Gastrocnemius medialis (tissue), 4 donors: ENCODE measurements around the gene LDLRAD4. TPM values are rescaled to one million over a fixed set of nuclear protein-coding genes. Genes with fewer than 3 reads are reported as not detected.

Source experiments
- ATAC-seq, 2 donors: fragments of 150-250 bp; one replicate each; pipeline ENCODE4 v1.9.1; 2016
- DNase-seq, 2 donors: peaks; one replicate each; pipeline ENCODE4 v3.0.0-alpha.2; 2019
- H3K27ac ChIP-seq, 4 donors: fragments of 200-600 bp; sonication (generic); 1 replicate in 1 of 4; 2 replicates in 3 of 4; pipeline ENCODE4 v1.5.1; 2016 to 2018; ENCODE audit warnings: mild to moderate bottlenecking in 2 of 4, moderate library complexity in 1 of 4
- H3K27me3 ChIP-seq, 3 donors: fragments of 200-600 bp; sonication (generic) in 2 of 3; 1 replicate in 1 of 3; 2 replicates in 2 of 3; pipeline versions ENCODE4 v1.5.1 to v1.6.0; 2016 to 2019; ENCODE audit warnings: mild to moderate bottlenecking in 1 of 3, moderate library complexity in 1 of 3
- H3K36me3 ChIP-seq, 2 donors: fragments of 200-600 bp; sonication (generic) in 1 of 2; one replicate each; pipeline ENCODE4 v1.5.1; 2017 to 2018
- H3K4me1 ChIP-seq, 2 donors: fragments of 200-600 bp; sonication (generic) in 1 of 2; one replicate each; pipeline ENCODE4 v1.5.1; 2016 to 2017; ENCODE audit warnings: mild to moderate bottlenecking in 2 of 2
- H3K4me3 ChIP-seq, 4 donors: fragments of 200-600 bp; sonication (generic) in 3 of 4; 1 replicate in 1 of 4; 2 replicates in 3 of 4; pipeline ENCODE4 v1.5.1; 2016 to 2019; ENCODE audit warnings: mild to moderate bottlenecking in 2 of 4
- H3K9me3 ChIP-seq, 3 donors: fragments of 200-600 bp; sonication (generic) in 2 of 3; 1 replicate in 1 of 3; 2 replicates in 2 of 3; pipeline ENCODE4 v1.5.1; 2016 to 2019
- CTCF ChIP-seq, 5 experiments: fragments of 450-650 bp in 3 of 5; fragments of 200-600 bp in 2 of 5; sonication (generic) in 2 of 5; IDR thresholded peaks in 4 of 5; conservative IDR thresholded peaks in 1 of 5; 1 replicate in 4 of 5; 2 replicates in 1 of 5; pipeline ENCODE4 v1.5.1; 2016 to 2019; ENCODE audit warnings: antibody characterized with exemption in 5 of 5, mild to moderate bottlenecking in 3 of 5, moderate library complexity in 3 of 5
- POLR2A ChIP-seq, 2 donors: fragments of 450-650 bp; IDR thresholded peaks; one replicate each; pipeline ENCODE4 v1.6.1; 2017; ENCODE audit warnings: antibody characterized with exemption in 2 of 2, mild to moderate bottlenecking in 2 of 2, moderate library complexity in 2 of 2
- in situ Hi-C, 4 donors: fragments of 200-750 bp; cut with MboI; loops; one replicate each; pipeline versions ENCODE4 v1.15.0 to v1.8.0; 2017; ENCODE audit warnings: low sequenced_read_pairs in 4 of 4
- intact Hi-C: fragments of 100-400 bp; cut with DNase I; formaldehyde crosslinking; loops from one replicate; pipeline ENCODE4 v1.15.1; 2023; ENCODE audit warnings: low total_unique reads
- total RNA-seq, 4 donors: library from RNA; depleted of rRNA; stranded (reverse); fragments of >200 nt; gene quantifications; one replicate each; pipeline versions ENCODE4 v1.1.0 to v1.2.3, GENCODE V29; 2016

LDLRAD4 gene
- total RNA-seq, 4 donors from 2014 or later, result 3.9 to 11.1 (median 6.5) TPM

- H3K27ac ChIP-seq, result no peak overlapping the region
- H3K9me3 ChIP-seq, result no peaks in the 10 kb centered on the region
- intact Hi-C loops, result no loop called here
- ATAC-seq, result no peak
- H3K27me3 ChIP-seq, result no peaks in the 10 kb centered on the region
- no peak overlapping the region for H3K4me3 ChIP-seq
- no peak for DNase-seq
- peaks cover 23 to 41% of the 10 kb centered on the region in 2 donors for H3K4me1 ChIP-seq
- in situ Hi-C loops, result no loop called here
- no peaks in the 10 kb centered on the region for H3K36me3 ChIP-seq
- no peak for TF ChIP-seq CTCF (IDR thresholded peaks at IDR 0.05 in 4 of 5, conservative IDR thresholded peaks at IDR 0.05 in 1 of 5)
- no peak for TF ChIP-seq POLR2A (IDR thresholded peaks at IDR 0.05)
These were observed 84.1 kb downstream of the LDLRAD4 start for GRCh38 chr18:13302457-13303225.

- Histone ChIP-seq H3K27me3 (no peaks in the 10 kb centered on the region), H3K4me3 (no peak overlapping the region), H3K4me1 (peaks cover 23 to 41% of the 10 kb centered on the region in 2 donors), H3K36me3 (no peaks in the 10 kb centered on the region), H3K27ac (no peak overlapping the region), H3K9me3 (no peaks in the 10 kb centered on the region)
- TF ChIP-seq POLR2A (IDR thresholded peaks at IDR 0.05) (no peak), CTCF (IDR thresholded peaks at IDR 0.05 in 4 of 5, conservative IDR thresholded peaks at IDR 0.05 in 1 of 5) (no peak)
- no peak for DNase-seq
- no peak for ATAC-seq
- intact Hi-C loops, result no loop called here
- in situ Hi-C loops, result no loop called here
These were observed 85.3 kb downstream of the LDLRAD4 start for GRCh38 chr18:13303756-13304364.

DNA sequence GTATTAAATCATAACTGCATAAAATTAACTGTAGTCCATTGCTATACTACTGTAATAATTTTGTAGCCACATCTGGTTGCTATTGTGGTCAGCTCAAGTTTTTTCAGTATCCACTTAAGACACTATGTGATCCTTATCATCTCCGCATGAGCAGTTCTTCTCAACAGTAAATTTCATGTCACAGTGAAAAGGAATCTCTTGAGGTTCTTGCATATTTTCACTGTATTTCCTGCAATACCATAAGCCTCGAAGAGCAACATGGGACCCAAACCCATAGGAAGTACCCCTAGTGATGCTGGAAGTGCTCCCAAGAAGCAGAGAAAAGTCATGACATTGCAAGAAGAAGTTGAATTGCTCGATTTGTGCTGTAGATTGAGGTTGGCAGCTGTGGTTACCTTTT lies 86.7 kb downstream of the LDLRAD4 start:
- Histone ChIP-seq H3K27me3 (no peaks in the 10 kb centered on the region), H3K36me3 (no peaks in the 10 kb centered on the region), H3K27ac (no peak overlapping the region), H3K4me1 (peaks cover 16 to 36% of the 10 kb centered on the region in 2 donors), H3K4me3 (no peak overlapping the region), H3K9me3 (no peaks in the 10 kb centered on the region)
- TF ChIP-seq POLR2A (IDR thresholded peaks at IDR 0.05), result no peak
- in situ Hi-C loops, result no loop called here
- DNase-seq (no peak), ATAC-seq (no peak)
- intact Hi-C loops, result no loop called here

DNA sequence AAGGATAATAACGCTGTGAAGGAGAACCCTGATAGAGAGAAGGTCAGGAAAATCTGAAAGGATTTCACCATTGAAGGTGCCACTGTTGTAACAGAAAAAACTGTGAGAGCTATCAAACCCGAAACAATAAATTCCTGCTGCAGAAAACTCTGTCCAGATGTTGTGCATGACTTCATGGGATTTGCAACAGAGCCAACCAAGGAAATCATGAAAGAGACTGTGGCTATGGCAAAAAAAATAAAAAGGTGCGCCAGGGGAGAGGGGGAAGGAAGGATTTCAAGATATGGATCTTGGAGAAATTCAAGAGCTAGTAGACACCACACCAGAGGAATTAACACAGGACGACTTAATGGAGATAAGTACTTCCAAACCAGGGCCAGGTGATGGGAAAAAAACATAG lies 88.0 kb downstream of the LDLRAD4 start:
- in situ Hi-C loops (no loop called here), intact Hi-C loops (no loop called here)
- no peaks in the 10 kb centered on the region for H3K9me3 ChIP-seq
- H3K36me3 ChIP-seq, result no peaks in the 10 kb centered on the region
- TF ChIP-seq CTCF (IDR thresholded peaks at IDR 0.05 in 4 of 5, conservative IDR thresholded peaks at IDR 0.05 in 1 of 5), result no peak
- no peak for TF ChIP-seq POLR2A (IDR thresholded peaks at IDR 0.05)
- no peak overlapping the region for H3K4me3 ChIP-seq
- H3K27me3 ChIP-seq, result no peaks in the 10 kb centered on the region
- no peak for ATAC-seq
- no peak overlapping the region for H3K27ac ChIP-seq
- DNase-seq, result no peak
- H3K4me1 ChIP-seq, result peaks cover 15 to 33% of the 10 kb centered on the region in 2 donors

GRCh38 chr18:13308369-13308768 lies 89.8 kb downstream of the LDLRAD4 start:
- intact Hi-C loops, result no loop called here
- H3K9me3 ChIP-seq, result no peaks in the 10 kb centered on the region
- H3K27me3 ChIP-seq, result no peaks in the 10 kb centered on the region
- no peak for DNase-seq
- in situ Hi-C loops, result no loop called here
- H3K4me1 ChIP-seq, result peaks cover 0 to 17% of the 10 kb centered on the region in 2 donors
- TF ChIP-seq CTCF (IDR thresholded peaks at IDR 0.05 in 4 of 5, conservative IDR thresholded peaks at IDR 0.05 in 1 of 5) (no peak), POLR2A (IDR thresholded peaks at IDR 0.05) (no peak)
- H3K27ac ChIP-seq, result no peak overlapping the region
- ATAC-seq, result no peak
- H3K4me3 ChIP-seq, result no peak overlapping the region
- H3K36me3 ChIP-seq, result no peaks in the 10 kb centered on the region
